ENCODE data around the gene CHST6. TPM values are rescaled to one million over a fixed set of nuclear protein-coding genes. Genes with fewer than 3 reads are reported as not detected.

The CHST6 gene
- total and polyA plus RNA-seq, 2 of the 8 experiments (the other 6 are each of a cell fraction or from before 2014, with no cell fraction given): 18.2 to 25.4 TPM

- no peak overlapping the region for H2BK120ac ChIP-seq (replicated peaks; ENCODE audit: low read depth, low read length)
- H2BK15ac ChIP-seq (ENCODE audit: low read length): no peak overlapping the region
- no peak overlapping the region for H3K23ac ChIP-seq (ENCODE audit: insufficient read length)
- peak overlapping the region; percentile 66 to 87 (median 78) for H3K4me3 ChIP-seq (ENCODE audit: extremely low read depth in 1 of 4, insufficient read depth in 2 of 4, low read depth in 3 of 4, low read length in 4 of 4)
- peak overlapping the region; percentile 72 to 84 for H3K4me2 ChIP-seq (ENCODE audit: insufficient read depth in 1 of 2, low read depth in 2 of 2, low read length in 2 of 2)
- peaks cover 0 to 5% of the 10 kb centered on the region in 2 experiments for H4K20me1 ChIP-seq (replicated peaks in 1 of 2; ENCODE audit: control insufficient read depth in 1 of 2, insufficient read depth in 2 of 2, low read length in 2 of 2)
- TF ChIP-seq E2F6 (IDR thresholded peaks at IDR 0.05) (peak; percentile 67), HDAC2 (IDR thresholded peaks at IDR 0.05; ENCODE audit: borderline replicate concordance in 1 of 2, low read depth in 2 of 2, low read length in 2 of 2) (0 out of 4 replicates have a peak, but pooled peaks of 1 of the 2 experiments have one; percentile 26), POLR2AphosphoS5 (IDR thresholded peaks at IDR 0.05; ENCODE audit: low read depth, low read length) (0 out of 2 replicates have a peak, but pooled peaks have one; percentile 14), RFX5 (IDR thresholded peaks at IDR 0.05; ENCODE audit: borderline replicate concordance, low read depth, low read length) (no peak)
- H3K79me1 ChIP-seq (ENCODE audit: low read depth, low read length): peaks cover 3% of the 10 kb centered on the region; the same call in 1 of the 2 replicates
- H4K91ac ChIP-seq (replicated peaks; ENCODE audit: insufficient read length, low read length): peak overlapping the region; percentile 56
- H2AFZ ChIP-seq (ENCODE audit: low read length): peak overlapping the region; percentile 41
- no peak overlapping the region for H2BK20ac ChIP-seq (ENCODE audit: low read length)
- H3K27ac ChIP-seq (ENCODE audit: low read depth, low read length): peak overlapping the region; percentile 25; the same call in 1 of the 2 replicates
- peak overlapping the region; percentile 70 to 80 (median 72) for H3K9ac ChIP-seq (replicated peaks in 1 of 4; ENCODE audit: extremely low read depth in 1 of 4, low read depth in 3 of 4, low read length in 3 of 4)
- peaks cover 6% of the 10 kb centered on the region; the same call in 1 of the 2 replicates for H3K23me2 ChIP-seq (ENCODE audit: low read depth, low read length)
- ChIA-PET CTCF (ENCODE audit: partially characterized antibody) (interaction anchor here (0.8 to 5.6 kb wide), 12 partner anchors 9 to 93 kb away, joined by 3 to 56 read pairs (median 4); partner anchors contain the start of gene TMEM170A), POLR2A (ENCODE audit: partially characterized antibody) (interaction anchor here (0.8 to 3.8 kb wide), 23 partner anchors 8 to 191 kb away, joined by 3 to 73 read pairs (median 4); partner anchors contain the start of genes CFDP1, TMEM170A and TMEM231)
- H3K14ac ChIP-seq (ENCODE audit: insufficient read length): no peak overlapping the region
- WGBS, 2 experiments (ENCODE audit: extremely low coverage in 1 of 2, insufficient coverage in 1 of 2, insufficient read length in 1 of 2, insufficient replicate concordance in 2 of 2, low coverage in 1 of 2, low lambda C conversion rate in 2 of 2, missing lambda C conversion rate in 1 of 2): 3% methylated on average over 26 of the region's 26 CpGs; no CpG with 5 or more reads in 1 of the 2 experiments
- no peaks in the 10 kb centered on the region for H3K36me3 ChIP-seq (ENCODE audit: control insufficient read depth in 2 of 4, insufficient read depth in 4 of 4, low read length in 3 of 4)
- FAIRE-seq: no peak
- H2BK5ac ChIP-seq (ENCODE audit: low read depth, low read length): no peak overlapping the region
- H2BK12ac ChIP-seq (ENCODE audit: low read depth, low read length): peak overlapping the region; percentile 84
- peak overlapping the region; percentile 26 for H3K56ac ChIP-seq (replicated peaks; ENCODE audit: insufficient read length, low read depth, low read length)
- peak overlapping the region; percentile 88 for H3K18ac ChIP-seq (ENCODE audit: extremely low read depth, low read length)
- H3K4me1 ChIP-seq (replicated peaks in 1 of 4; ENCODE audit: control insufficient read depth in 3 of 4, insufficient read depth in 4 of 4, low read length in 3 of 4): peaks cover 0 to 6% (median under 1%) of the 10 kb centered on the region in 4 experiments; a peak in 3 of 7 replicates
- no peak for DNase-seq (ENCODE audit: low read depth in 1 of 2, low spot score in 2 of 2)
- H4K8ac ChIP-seq (ENCODE audit: extremely low read depth, insufficient read depth, low read length): peak overlapping the region; percentile 90
- H3K27me3 ChIP-seq (replicated peaks in 1 of 4; ENCODE audit: control insufficient read depth in 3 of 4, extremely low read depth in 1 of 4, insufficient read depth in 3 of 4, low read length in 3 of 4): 0 out of 7 replicates have a peak, but pooled peaks cover 0 to 2% (median 0%) of the 10 kb centered on the region in 4 experiments
- no peak overlapping the region for H3K4ac ChIP-seq (replicated peaks; ENCODE audit: insufficient read length, low read depth, low read length)
- no peak overlapping the region for H2AK5ac ChIP-seq (ENCODE audit: low read depth, low read length)
- H3K79me2 ChIP-seq (ENCODE audit: control insufficient read depth in 1 of 2, insufficient read depth in 2 of 2, low read length in 2 of 2): peaks cover 0 to 3% of the 10 kb centered on the region in 2 experiments; a peak in 1 of 4 replicates
- H3K9me3 ChIP-seq (ENCODE audit: insufficient read depth in 2 of 2, low read depth in 1 of 2, low read length in 1 of 2): no peaks in the 10 kb centered on the region
- H4K5ac ChIP-seq (ENCODE audit: insufficient read length, low read depth, low read length): peak overlapping the region; percentile 15
Measured at GRCh38 chr16:75494661-75495075, 573 bp downstream of the CHST6 start.
